Stimulated activated CD4-positive, alpha-beta T cell treated with anti-CD3 and anti-CD28 coated beads, TNF-alpha, amount 100 ng/mL, for 24 hours (primary cell): ENCODE results near the gene DLGAP1.

Experiments used
- DNase-seq, 3 experiments: peaks; one replicate each; pipeline ENCODE4 v3.0.0-alpha.2; 2020; ENCODE audit warnings: low read depth in 3 of 3

DLGAP1 gene

DNA sequence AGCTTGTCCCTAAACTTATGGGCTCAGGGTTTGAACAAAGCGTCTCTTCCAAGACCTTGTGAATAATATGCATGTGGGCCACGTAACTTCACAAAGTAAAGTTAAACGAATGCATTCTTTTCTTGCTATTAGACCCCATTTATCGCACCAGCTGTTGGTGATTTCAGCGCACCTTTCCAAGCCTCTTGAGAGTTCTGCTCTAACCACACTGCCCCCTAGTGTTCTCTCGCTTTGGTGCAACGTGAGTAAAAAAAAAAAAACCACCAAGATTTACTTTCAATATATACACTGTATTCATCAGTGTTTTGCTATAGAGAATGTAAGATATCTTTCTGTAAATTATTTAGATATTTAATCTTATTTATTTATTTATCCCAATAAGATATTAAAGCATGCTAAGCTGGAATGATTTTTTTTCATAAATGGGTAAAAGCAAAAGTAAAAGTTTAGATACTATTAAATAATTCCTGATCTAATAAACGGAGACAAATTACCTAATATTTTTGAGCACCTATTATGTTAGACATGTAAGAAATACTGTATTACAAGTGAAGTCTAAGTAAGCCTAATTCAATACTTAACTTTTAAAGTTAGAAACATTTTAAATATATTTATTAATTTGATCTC is 459.5 kb downstream of the DLGAP1 start:
- DNase-seq: peak; percentile 18 to 43 (median 39)

- DNase-seq: no peak
These were observed 461.0 kb downstream of the DLGAP1 start for GRCh38 chr18:3993941-3994687.

GRCh38 chr18:3985664-3986063 is 469.4 kb downstream of the DLGAP1 start:
- DNase-seq: no peak

- DNase-seq: no peak
These were observed 470.1 kb downstream of the DLGAP1 start for GRCh38 chr18:3985020-3985419.

DNA sequence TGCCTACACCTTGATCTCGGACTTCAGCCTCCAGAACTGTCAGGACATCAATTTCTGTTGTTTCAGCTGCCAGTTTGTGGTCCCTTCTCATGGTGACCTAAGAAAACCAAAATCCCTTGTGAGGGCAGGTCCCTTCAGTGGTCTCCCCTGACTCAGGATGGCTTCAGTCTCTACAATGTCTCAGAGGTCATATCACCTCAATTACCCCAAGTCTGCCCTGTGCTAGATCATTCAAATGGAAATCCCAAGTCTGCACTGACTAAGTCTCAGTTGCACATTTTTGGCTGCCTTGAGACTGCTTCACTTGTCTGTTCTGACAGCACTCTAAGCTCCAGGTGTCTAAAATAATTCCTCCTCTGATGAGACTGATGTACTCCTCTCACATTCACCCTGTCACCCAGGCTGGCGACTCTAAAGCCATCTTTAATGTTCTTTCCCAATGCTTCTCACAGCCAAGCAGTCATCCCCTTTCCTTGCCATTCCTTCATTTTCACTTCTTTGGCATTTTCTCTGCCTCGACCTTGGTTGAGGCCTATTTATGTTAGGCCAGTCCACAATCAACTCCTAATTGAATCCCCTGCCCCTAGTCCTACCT is 470.8 kb downstream of the DLGAP1 start:
- no peak for DNase-seq

DNA sequence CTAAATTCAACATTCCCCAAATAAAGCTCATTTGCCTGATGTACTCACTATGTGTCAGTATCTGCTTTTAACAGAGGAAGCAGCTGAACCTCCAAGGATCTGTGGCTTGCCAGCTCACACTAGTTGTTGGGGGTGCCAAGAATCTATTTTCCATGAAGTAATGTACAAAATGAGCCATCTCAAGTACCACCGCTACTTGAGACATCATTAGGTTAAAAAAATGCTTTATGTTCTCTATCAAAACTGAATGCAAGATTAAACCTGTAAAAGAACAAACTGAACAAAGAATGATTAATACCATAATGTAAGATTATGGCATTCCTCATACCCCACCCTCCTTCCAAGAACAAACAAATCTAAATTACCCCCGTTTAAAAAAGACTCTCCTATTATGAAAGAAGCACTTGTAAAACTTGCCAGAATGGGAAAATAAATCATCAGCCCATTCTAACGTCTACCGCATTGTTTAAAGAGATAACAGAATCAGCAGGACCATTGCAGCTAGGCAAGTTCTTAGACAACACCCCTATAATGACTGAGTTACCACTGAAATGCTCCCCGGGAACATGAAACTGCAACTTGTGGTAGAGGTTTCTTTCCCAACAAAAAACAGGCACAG is 471.6 kb downstream of the DLGAP1 start:
- DNase-seq: no peak

DNA sequence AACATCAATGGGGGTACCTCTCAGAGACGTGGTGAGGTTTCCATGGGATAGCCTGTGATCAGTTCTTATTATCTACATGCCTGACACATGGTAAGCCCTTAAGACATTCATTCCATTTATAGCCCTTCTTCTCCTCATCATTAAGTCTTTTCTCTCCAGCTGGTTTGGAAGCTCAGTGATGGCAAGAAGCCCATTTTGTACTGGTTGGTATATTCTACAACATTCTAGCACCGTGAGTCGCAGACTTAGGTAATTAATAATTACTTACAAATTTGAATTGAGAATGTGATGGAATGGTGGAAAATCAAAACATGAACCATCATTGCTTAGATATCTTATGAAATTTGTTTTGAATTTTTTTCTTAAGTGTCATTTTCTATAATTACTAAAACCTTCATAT is 472.6 kb downstream of the DLGAP1 start:
- no peak for DNase-seq

GRCh38 chr18:3979024-3979423 is 476.1 kb downstream of the DLGAP1 start:
- no peak for DNase-seq

GRCh38 chr18:3973191-3973850 is 481.8 kb downstream of the DLGAP1 start:
- no peak for DNase-seq

DNA sequence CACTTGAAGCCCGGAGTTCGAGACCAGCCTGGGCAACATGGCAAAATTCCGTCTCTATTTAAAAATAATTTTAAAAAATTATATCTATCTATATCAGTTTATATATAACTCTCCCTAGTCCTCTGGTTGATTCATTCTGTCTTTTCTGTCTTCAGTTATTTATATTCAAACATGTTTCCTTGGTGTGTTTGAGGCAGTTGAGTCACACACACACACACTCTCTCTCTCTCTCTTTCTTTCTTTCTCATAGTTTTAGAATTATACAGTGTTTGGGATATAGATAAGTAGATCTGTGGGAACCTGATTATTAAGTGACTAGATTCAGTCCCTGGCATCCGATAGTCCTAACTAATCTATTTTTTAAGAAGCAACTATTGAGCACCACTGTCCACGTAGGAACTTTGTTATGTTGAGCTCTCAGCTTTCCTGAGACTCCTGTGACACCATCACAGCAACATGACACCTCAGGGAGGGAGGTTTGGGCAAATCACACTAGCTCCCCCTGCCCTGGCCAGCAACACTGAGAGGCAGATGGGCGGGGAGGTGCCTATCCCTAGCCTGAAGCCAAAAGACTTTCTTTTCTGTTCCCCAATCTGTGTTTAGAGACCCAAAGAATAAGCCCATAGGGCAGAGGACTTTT is 482.7 kb downstream of the DLGAP1 start:
- DNase-seq: no peak

DNA sequence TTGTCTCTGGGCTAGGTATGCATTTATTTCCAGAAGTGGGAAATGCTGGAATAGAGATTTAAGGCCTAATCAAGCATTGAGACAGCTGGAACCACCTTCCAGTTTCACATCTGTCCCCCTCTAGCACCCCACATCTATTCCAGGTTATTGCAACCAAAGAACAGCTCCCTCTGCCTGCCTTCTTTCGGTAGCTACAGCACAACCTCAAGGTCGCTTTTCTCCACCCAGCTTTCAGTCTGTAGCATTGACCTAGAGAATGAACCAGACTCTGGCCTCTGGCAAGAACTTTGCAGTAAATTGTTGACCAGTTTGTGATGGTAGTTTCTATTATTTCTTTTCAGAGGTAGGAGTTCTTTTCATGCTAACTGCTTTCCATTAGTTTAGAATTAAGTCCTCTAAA is 484.2 kb downstream of the DLGAP1 start:
- DNase-seq: no peak

DNA sequence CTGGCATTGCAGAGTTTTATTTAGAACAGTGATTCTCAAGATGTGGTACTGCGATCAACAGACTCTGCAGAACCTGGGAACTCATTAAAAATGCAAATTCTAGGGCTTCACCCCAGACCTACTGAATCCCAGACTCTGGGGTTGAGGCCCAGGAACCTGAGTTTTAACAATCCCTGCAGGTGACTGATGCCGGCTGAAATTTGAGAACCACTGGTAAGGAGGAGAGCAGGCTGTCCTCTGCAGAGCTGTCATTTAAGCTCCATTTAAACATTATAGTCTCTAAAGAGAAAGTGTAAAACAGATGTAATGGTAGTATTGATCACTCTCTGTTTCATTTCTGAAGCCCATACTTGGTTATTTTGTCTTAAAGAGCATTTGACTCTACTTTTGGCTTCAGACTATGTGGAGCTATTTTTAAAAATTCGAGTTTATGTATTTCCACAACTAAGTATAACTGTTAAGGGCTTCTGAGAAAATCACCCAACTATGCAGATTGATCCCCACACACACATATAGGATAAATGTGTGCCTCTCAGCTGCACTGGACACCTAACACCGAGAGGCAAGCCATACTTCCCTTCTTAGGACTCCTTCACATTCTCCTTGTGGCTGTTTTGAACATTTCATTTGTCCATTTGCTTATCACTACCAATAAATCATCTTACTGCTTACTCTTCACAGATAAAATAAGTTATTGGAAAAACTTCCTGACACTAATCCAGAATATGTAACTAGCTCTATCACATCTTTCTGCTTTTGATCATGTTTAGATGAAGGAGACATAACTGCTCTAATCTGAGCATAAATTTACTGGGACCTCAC is 487.5 kb downstream of the DLGAP1 start:
- DNase-seq: no peak

GRCh38 chr18:3966642-3967358 is 488.3 kb downstream of the DLGAP1 start:
- no peak for DNase-seq

DNA sequence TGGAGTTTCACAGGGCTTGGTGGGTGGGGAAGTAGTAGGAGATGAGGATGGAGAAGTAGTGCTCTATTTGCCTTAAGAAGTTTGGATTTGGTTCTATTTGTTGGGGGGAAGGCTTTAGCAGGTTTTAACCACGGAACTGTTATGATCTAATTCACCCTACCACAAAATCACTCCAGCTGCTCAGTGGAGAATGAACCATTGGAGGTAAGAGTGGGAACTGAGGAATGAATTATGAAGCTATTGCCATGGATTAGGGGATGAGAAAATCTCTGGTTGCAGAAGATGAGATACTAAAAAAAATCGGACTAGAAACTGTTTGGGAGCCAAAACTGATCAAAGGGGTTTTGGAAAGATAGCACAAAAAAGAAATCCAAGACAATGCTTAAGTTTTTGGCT is 488.9 kb downstream of the DLGAP1 start:
- no peak for DNase-seq

DNA sequence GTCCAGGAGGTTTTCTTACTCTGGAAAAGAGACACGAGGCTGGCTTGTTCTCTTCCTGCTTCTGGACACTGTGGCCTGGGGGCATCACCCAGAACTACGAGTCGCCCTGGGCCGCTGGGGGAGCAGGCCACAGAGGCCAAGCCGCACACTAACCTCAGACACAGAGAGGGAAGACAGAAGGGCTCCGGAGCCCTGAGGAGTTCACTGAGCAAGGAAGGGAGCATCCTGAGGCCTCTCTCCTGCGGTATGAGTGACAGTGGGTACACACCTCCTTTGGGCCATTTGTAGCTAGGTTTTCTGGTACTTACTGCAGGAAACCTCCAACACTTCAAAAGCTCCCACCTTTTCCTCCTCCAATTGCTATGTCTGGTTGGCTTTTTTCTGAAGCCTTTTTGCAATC is 494.1 kb downstream of the DLGAP1 start:
- no peak for DNase-seq

- DNase-seq: no peak
These were observed 495.0 kb downstream of the DLGAP1 start for GRCh38 chr18:3960142-3960541.

DNA sequence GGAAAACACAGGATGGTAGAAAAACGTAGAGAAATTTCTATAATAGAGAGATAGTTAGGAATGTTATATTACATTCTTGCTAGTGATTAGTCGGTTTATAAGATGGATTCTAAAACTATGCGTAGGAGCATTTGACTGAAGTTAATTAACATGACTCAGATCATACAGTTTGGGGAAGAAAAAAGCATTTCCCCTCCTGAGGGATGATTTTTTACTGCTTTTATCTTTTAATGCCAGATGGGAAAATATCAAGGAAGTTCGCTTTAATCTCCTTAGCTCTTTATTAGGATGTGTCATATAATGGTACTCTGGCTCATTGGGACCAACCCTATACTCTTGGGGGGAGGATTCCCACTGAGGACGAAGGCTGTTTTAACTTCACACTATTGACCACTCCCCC is 503.1 kb downstream of the DLGAP1 start:
- no peak for DNase-seq

- DNase-seq: no peak
These were observed 504.3 kb downstream of the DLGAP1 start for GRCh38 chr18:3950668-3951404.

- no peak for DNase-seq
These were observed 506.1 kb downstream of the DLGAP1 start for GRCh38 chr18:3948958-3949357.

- DNase-seq: no peak
These were observed 507.7 kb downstream of the DLGAP1 start for GRCh38 chr18:3947383-3947782.
